Heart right ventricle (tissue), 16 donors: ENCODE data around the gene PTPRG. TPM values are rescaled to one million over a fixed set of nuclear protein-coding genes. Genes with fewer than 3 reads are reported as not detected.
"Not testable (repeated sequence)": the region's sequence is repeated elsewhere in the genome, so short reads cannot be mapped to it uniquely, and the experiment has no call there.

Experiments used
- ATAC-seq, 8 donors: fragments of 200-7000 bp; cut with Tn5 transposase; one replicate each; pipeline ENCODE4 v1.9.1; 2020; ENCODE audit warnings: mild to moderate bottlenecking in 8 of 8, moderate library complexity in 8 of 8, moderate number of reproducible peaks in 1 of 8
- DNase-seq, 2 donors: peaks; one replicate each; pipeline ENCODE4 v3.0.0-alpha.2; 2020
- H3K27ac ChIP-seq, 10 donors: fragments of 200-600 bp; sonication (generic) in 2 of 10; one replicate each; pipeline versions ENCODE4 v1.5.0 to v1.8.0; 2020 to 2022; ENCODE audit warnings: mild to moderate bottlenecking in 3 of 10
- H3K27me3 ChIP-seq, 7 donors: fragments of 200-600 bp; one replicate each; pipeline ENCODE4 v1.8.0; 2021 to 2022; ENCODE audit warnings: mild to moderate bottlenecking in 2 of 7
- H3K36me3 ChIP-seq, 9 donors: fragments of 200-600 bp; sonication (generic) in 1 of 9; one replicate each; pipeline versions ENCODE4 v1.5.0 to v1.8.0; 2020 to 2022; ENCODE audit warnings: mild to moderate bottlenecking in 2 of 9
- H3K4me1 ChIP-seq, 9 donors: fragments of 200-600 bp; sonication (generic) in 1 of 9; one replicate each; pipeline versions ENCODE4 v1.5.0 to v1.8.0; 2020 to 2022; ENCODE audit warnings: mild to moderate bottlenecking in 4 of 9
- H3K4me3 ChIP-seq, 10 donors: fragments of 200-600 bp; sonication (generic) in 2 of 10; one replicate each; pipeline versions ENCODE4 v1.5.0 to v1.8.0; 2020 to 2022; ENCODE audit warnings: mild to moderate bottlenecking in 7 of 10, moderate library complexity in 2 of 10
- H3K9me3 ChIP-seq, 11 donors: fragments of 200-600 bp in 10 of 11; sonication (generic) in 2 of 11; one replicate each; pipeline versions ENCODE4 v1.5.0 to v1.8.0; 2013 to 2022; ENCODE audit warnings: mild to moderate bottlenecking in 2 of 11, control low read depth in 1 of 11, moderate library complexity in 1 of 11
- CTCF ChIP-seq, 9 donors: fragments of 200-600 bp; sonication (generic) in 2 of 9; IDR thresholded peaks; one replicate each; pipeline versions ENCODE4 v1.5.0 to v1.8.0; 2021 to 2022; ENCODE audit warnings: antibody characterized with exemption in 9 of 9, mild to moderate bottlenecking in 5 of 9, moderate library complexity in 1 of 9
- WGBS, 2 donors: extraction: QIAGEN DNeasy Blood & Tissue Kit; methylation state at CpG; one replicate each; pipeline ENCODE4 v1.1.7; 2013; ENCODE audit warnings: inconsistent platforms in 1 of 2; 5-methylcytosine and 5-hydroxymethylcytosine counted together
- intact Hi-C, 10 donors: fragments of 100-400 bp; cut with DNase I; formaldehyde crosslinking; loops; one replicate each; pipeline versions ENCODE4 v1.11.1 to v1.14.2; 2022
- polyA plus RNA-seq, 2 donors: library from polyadenylated mRNA; stranded (reverse); fragments of 200-250 nt; gene quantifications; one replicate each; pipeline ENCODE4 v1.2.3, GENCODE V29; 2013
- total RNA-seq, 10 donors: library from RNA; stranded (reverse); fragmentation: NEBNext Ultra II Directional in 3 of 10; extraction: Animal tissue kit (Norgen Biotek cat#: 25700) in 3 of 10; gene quantifications; one replicate each; pipeline versions ENCODE4 v1.2.1 to v1.2.4, GENCODE V29; 2021 to 2023
- donor health status: Arrhythmogenic right ventricular cardiomyopathy.
- donor health status: ischemic (EF 13 %, LVEDD 7.1; RV severe dilation, severe dysfunction).
- donor health status: healthy with polysubstance abuse.
- donor health status: DM: no; HTN: yes; CAD: no.
- donor health status: DM: no; HTN: no; CAD: no.
- donor health status: ischemic (EF 25% LVEDD 6.9; RV normal size, moderate dysfunction).
- donor health status: ischemic (EF 25% LVEDD 5.7; RV mildly dilated, moderate dysfunction).
- donor health status: healthy.
- donor health status: DM: yes; HTN: yes; CAD: no.
- donor health status: Ischemic cardiomyopathy.
- donor health status: ischemic (EF 35%, LVEDD 5.7; RV mildly dilated, moderate dysfunction).
- donor health status: nonischemic (EF 11% LVEDD 7.7; RV severe dilation, severe dysfunction).
- donor health status: DM: yes; HTN: yes; CAD: no.
- donor health status: PGD.
- donor health status: ischemic (EF 29% LVEDD 5.4; RV normal size, mild dysfunction).
- donor health status: nonischemic (EF 23%, LVEDD 6.1; RV moderate dilation, normal function).

The PTPRG gene
- total and polyA plus RNA-seq, 12 donors: 10.1 to 38.3 (median 32.6) TPM

GRCh38 chr3:61702453-61702852 is 141.1 kb downstream of the PTPRG start:
- TF ChIP-seq CTCF (IDR thresholded peaks at IDR 0.05): no peak
- no peak for DNase-seq
- peaks cover 0 to 45% (median 4%) of the 10 kb centered on the region in 9 donors for H3K4me1 ChIP-seq

DNA sequence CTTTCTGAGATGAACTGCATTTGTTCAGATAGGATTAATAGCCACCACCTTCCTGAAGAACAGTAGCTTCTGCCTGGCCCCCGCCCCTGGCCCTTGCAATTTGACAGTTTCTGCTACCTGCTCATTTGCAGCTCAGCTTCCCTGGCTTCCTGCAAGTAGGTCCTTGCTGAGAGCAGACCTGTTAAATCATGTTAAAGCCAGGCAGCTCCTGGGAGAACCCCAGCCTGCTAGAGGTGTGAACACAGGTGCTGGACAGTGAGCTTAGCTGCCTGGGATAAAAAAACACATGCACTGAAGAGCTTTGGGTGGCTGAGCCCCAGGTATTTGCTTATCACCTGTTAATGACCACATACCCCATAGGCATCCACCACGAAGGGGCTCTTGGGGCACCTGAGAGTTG is 143.4 kb downstream of the PTPRG start:
- intact Hi-C loops: no loop called here
- no peak for ATAC-seq
- peaks cover 0 to 6% (median 0%) of the 10 kb centered on the region in 11 donors for H3K9me3 ChIP-seq

More at GRCh38 chr3:61702453-61702852, 141.1 kb downstream of the PTPRG start:
- Histone ChIP-seq H3K27ac (no peak overlapping the region), H3K4me3 (no peak overlapping the region), H3K27me3 (no peaks in the 10 kb centered on the region), H3K9me3 (peaks cover 0 to 3% (median 0%) of the 10 kb centered on the region in 11 donors), H3K36me3 (no peaks in the 10 kb centered on the region)
- ATAC-seq: no peak
- intact Hi-C loops: no loop called here
- WGBS, 2 donors: 84% methylated on average over 4 of the region's 4 CpGs

DNA sequence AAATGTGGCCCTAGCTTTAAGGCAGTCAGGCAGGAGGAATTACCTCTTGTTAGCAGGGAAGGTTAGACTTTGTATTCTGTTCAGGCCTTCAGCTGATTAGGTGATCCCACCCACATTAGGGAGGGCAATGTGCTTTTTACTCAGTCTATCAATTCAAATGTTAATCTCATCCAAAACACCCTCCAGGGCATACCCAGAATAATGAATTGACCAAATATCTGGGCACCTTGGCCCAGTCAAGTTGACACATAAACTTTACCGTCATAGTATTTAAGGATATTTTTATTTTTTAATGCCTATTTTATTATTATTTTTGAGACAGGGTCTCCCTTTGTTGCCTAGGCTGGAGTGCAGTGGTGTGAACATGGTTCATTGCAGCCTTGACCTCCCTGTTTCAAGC is 146.1 kb downstream of the PTPRG start:
- WGBS, 2 donors: 96 to 97% methylated on average over 1 of the region's 1 CpG
- H3K4me1 ChIP-seq: peaks cover 0 to 41% (median 4%) of the 10 kb centered on the region in 9 donors
- intact Hi-C loops: no loop called here
- DNase-seq (no peak), ATAC-seq (no peak)
- no peaks in the 10 kb centered on the region for H3K27me3 ChIP-seq
- TF ChIP-seq CTCF (IDR thresholded peaks at IDR 0.05): no peak
- no peak overlapping the region for H3K4me3 ChIP-seq
- no peaks in the 10 kb centered on the region for H3K36me3 ChIP-seq
- no peak overlapping the region for H3K27ac ChIP-seq
- H3K9me3 ChIP-seq: peaks cover 0 to 12% (median 0%) of the 10 kb centered on the region in 11 donors

More for the DNA sequence above, 143.4 kb downstream of the PTPRG start:
- H3K27me3 ChIP-seq: no peaks in the 10 kb centered on the region
- H3K4me3 ChIP-seq: no peak overlapping the region
- H3K36me3 ChIP-seq: no peaks in the 10 kb centered on the region
- no peak for TF ChIP-seq CTCF (IDR thresholded peaks at IDR 0.05)
- 74 to 80% methylated on average over 2 of the region's 2 CpGs for WGBS, 2 donors
- no peak for DNase-seq
- H3K4me1 ChIP-seq: peaks cover 0 to 51% (median 4%) of the 10 kb centered on the region in 9 donors
- no peak overlapping the region for H3K27ac ChIP-seq

GRCh38 chr3:61710920-61711319 is 149.5 kb downstream of the PTPRG start:
- not testable (repeated sequence) for H3K27ac ChIP-seq, H3K27me3 ChIP-seq, H3K4me3 ChIP-seq, DNase-seq, H3K36me3 ChIP-seq, ATAC-seq
- intact Hi-C loops: loop anchor here in 1 of 10 donors (10.0 kb wide), 1 partner anchor 146 kb away; the partner anchor contains the start of gene PTPRG
- 86 to 94% methylated on average over 3 of the region's 3 CpGs for WGBS, 2 donors
- Histone ChIP-seq H3K4me1 (peaks cover 0 to 32% (median 10%) of the 10 kb centered on the region in 9 donors), H3K9me3 (peaks cover 0 to 16% (median 0%) of the 10 kb centered on the region in 11 donors)

DNA sequence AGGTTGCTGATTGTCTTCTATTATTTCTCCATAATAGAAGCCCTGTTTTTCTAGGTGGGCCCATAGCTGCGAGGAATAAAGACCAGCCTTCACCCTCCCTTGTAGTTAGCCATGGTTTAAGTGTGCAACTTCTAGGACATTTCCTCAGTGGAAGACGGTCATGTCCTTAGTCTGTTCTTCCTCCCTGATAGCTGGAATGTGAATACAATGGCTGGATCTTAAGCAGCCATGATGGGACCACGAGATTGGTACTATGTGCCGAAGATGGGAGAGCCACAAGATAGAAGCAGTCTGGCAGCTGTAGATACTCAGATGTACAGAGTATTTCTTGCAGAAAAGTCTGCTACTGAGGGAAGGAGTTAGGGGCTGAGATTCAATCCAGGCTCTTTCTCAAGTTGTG is 152.9 kb downstream of the PTPRG start:
- DNase-seq (no peak), ATAC-seq (no peak)
- Histone ChIP-seq H3K4me3 (no peak overlapping the region), H3K4me1 (peaks cover 0 to 39% (median 23%) of the 10 kb centered on the region in 9 donors), H3K27me3 (no peaks in the 10 kb centered on the region), H3K9me3 (peaks cover 0 to 11% (median 0%) of the 10 kb centered on the region in 11 donors), H3K36me3 (no peaks in the 10 kb centered on the region), H3K27ac (no peak overlapping the region)
- WGBS, 2 donors: 81 to 85% methylated on average over 4 of the region's 4 CpGs
- intact Hi-C loops: loop anchor here in 1 of 10 donors (10.0 kb wide), 1 partner anchor 149 kb away; the partner anchor contains the start of gene PTPRG
- no peak for TF ChIP-seq CTCF (IDR thresholded peaks at IDR 0.05)
